Measurements from ENCODE around the gene API5. TPM values are rescaled to one million over a fixed set of nuclear protein-coding genes. Genes with fewer than 3 reads are reported as not detected.
"Not testable (repeated sequence)": the region's sequence is repeated elsewhere in the genome, so short reads cannot be mapped to it uniquely, and the experiment has no call there.

API5 gene
- total RNA-seq, 2 donors from 2014 or later: 149 to 166 TPM

DNA sequence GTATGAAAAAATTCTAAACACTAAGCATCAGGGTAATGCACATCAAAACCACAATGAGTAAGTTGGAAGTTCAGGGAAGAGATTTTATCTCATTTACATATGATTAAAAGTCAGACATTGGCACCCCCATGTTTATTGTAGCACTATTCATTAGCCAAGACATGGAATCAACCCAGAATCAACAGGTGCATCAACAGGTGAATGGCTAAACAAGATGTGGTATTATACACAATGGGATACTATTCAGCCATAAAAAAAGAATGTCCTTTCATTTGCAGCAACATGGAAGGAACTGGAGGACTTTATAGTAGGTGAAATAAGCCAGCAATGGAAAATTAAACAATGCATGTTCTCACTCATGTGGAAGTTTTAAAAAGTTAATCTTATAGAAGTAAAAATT, 29.4 kb downstream of the API5 start:
- H3K27ac Mint-ChIP-seq: no peak overlapping the region
- H3K4me1 Mint-ChIP-seq: no peaks in the 10 kb centered on the region
- H3K27ac ChIP-seq (ENCODE audit: low read depth, low read length): no peak overlapping the region
- H3K27me3 Mint-ChIP-seq (ENCODE audit: insufficient read depth): no peaks in the 10 kb centered on the region
- H3K9ac ChIP-seq (ENCODE audit: extremely low read depth, low read length, poor library complexity, severe bottlenecking): no peak overlapping the region
- DNase-seq: no peak
- H3K36me3 ChIP-seq (ENCODE audit: control insufficient read depth, insufficient read depth, low read length): peaks cover 65% of the 10 kb centered on the region
- peaks cover 8% of the 10 kb centered on the region for H3K9me3 ChIP-seq (ENCODE audit: control insufficient read depth, low read length)
- no peak overlapping the region for H3K4me3 ChIP-seq (ENCODE audit: low read length)
- no peaks in the 10 kb centered on the region for H3K4me1 ChIP-seq (ENCODE audit: control insufficient read depth, insufficient read depth, low read length)
- H3K9me3 Mint-ChIP-seq: peaks cover 7% of the 10 kb centered on the region
- peaks cover 66% of the 10 kb centered on the region for H3K36me3 Mint-ChIP-seq (ENCODE audit: low read depth)
- no peaks in the 10 kb centered on the region for H3K27me3 ChIP-seq (ENCODE audit: control insufficient read depth, insufficient read depth, low read length, poor library complexity, severe bottlenecking)
- H3K4me3 Mint-ChIP-seq: no peak overlapping the region
- TF ChIP-seq, protein P1, sequence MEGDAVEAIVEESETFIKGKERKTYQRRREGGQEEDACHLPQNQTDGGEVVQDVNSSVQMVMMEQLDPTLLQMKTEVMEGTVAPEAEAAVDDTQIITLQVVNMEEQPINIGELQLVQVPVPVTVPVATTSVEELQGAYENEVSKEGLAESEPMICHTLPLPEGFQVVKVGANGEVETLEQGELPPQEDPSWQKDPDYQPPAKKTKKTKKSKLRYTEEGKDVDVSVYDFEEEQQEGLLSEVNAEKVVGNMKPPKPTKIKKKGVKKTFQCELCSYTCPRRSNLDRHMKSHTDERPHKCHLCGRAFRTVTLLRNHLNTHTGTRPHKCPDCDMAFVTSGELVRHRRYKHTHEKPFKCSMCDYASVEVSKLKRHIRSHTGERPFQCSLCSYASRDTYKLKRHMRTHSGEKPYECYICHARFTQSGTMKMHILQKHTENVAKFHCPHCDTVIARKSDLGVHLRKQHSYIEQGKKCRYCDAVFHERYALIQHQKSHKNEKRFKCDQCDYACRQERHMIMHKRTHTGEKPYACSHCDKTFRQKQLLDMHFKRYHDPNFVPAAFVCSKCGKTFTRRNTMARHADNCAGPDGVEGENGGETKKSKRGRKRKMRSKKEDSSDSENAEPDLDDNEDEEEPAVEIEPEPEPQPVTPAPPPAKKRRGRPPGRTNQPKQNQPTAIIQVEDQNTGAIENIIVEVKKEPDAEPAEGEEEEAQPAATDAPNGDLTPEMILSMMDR (conservative IDR thresholded peaks at IDR 0.05): no peak

DNA sequence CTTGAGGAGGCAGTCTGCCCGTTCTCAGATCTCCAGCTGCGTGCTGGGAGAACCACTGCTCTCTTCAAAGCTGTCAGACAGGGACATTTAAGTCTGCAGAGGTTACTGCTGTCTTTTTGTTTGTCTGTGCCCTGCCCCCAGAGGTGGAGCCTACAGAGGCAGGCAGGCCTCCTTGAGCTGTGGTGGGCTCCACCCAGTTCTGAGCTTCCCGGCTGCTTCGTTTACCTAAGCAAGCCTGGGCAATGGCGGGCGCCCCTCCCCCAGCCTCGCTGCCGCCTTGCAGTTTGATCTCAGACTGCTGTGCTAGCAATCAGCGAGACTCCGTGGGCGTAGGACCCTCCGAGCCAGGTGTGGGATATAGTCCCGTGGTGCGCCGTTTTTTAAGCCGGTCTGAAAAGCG, 39.6 kb downstream of the API5 start:
- not testable (repeated sequence) for H3K27ac ChIP-seq (ENCODE audit: low read depth, low read length); H3K4me1 Mint-ChIP-seq; H3K4me3 ChIP-seq (ENCODE audit: low read length); H3K27me3 ChIP-seq (ENCODE audit: control insufficient read depth, insufficient read depth, low read length, poor library complexity, severe bottlenecking); H3K9me3 ChIP-seq (ENCODE audit: control insufficient read depth, low read length); DNase-seq; H3K4me1 ChIP-seq (ENCODE audit: control insufficient read depth, insufficient read depth, low read length); H3K36me3 ChIP-seq (ENCODE audit: control insufficient read depth, insufficient read depth, low read length); H3K27ac Mint-ChIP-seq; H3K36me3 Mint-ChIP-seq (ENCODE audit: low read depth); H3K9ac ChIP-seq (ENCODE audit: extremely low read depth, low read length, poor library complexity, severe bottlenecking)
- no CpG with 5 or more reads among the region's 17 CpGs for WGBS, 2 experiments (ENCODE audit: insufficient coverage in 1 of 2, insufficient read length in 1 of 2)
- peaks cover 13% of the 10 kb centered on the region for H3K27me3 Mint-ChIP-seq (ENCODE audit: insufficient read depth)
- H3K4me3 Mint-ChIP-seq: peak overlapping the region; percentile 58
- H3K9me3 Mint-ChIP-seq: peaks cover 13% of the 10 kb centered on the region

DNA sequence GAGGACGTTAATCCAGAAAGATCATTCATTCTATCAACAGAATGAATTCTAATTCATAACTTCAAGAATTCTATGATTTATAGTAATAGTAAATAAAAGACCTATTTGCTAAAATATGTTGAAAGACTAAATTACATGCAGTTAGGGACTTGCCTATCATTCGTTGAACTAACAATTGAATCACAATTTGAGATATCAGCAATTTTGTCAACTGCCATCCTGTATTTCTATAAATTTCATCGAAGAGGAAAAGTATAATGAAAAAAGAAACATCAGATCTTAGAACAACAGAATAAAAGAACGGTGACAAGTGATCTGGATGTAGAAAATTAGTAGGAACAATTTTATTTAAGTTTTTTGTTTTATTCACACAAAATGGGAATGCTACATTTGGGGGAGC, 42.5 kb downstream of the API5 start:
- Histone ChIP-seq H3K9me3 (ENCODE audit: control insufficient read depth, low read length) (no peaks in the 10 kb centered on the region), H3K4me3 (ENCODE audit: low read length) (no peak overlapping the region), H3K9ac (ENCODE audit: extremely low read depth, low read length, poor library complexity, severe bottlenecking) (no peak overlapping the region), H3K27me3 (ENCODE audit: control insufficient read depth, insufficient read depth, low read length, poor library complexity, severe bottlenecking) (no peaks in the 10 kb centered on the region), H3K4me1 (ENCODE audit: control insufficient read depth, insufficient read depth, low read length) (no peaks in the 10 kb centered on the region), H3K27ac (ENCODE audit: low read depth, low read length) (no peak overlapping the region), H3K36me3 (ENCODE audit: control insufficient read depth, insufficient read depth, low read length) (no peaks in the 10 kb centered on the region)
- H3K27ac Mint-ChIP-seq: no peak overlapping the region
- peaks cover 12% of the 10 kb centered on the region for H3K4me1 Mint-ChIP-seq
- no peak overlapping the region for H3K4me3 Mint-ChIP-seq
- H3K9me3 Mint-ChIP-seq: peaks cover 13% of the 10 kb centered on the region
- TF ChIP-seq, protein P1 (conservative IDR thresholded peaks at IDR 0.05): no peak
- no peaks in the 10 kb centered on the region for H3K36me3 Mint-ChIP-seq (ENCODE audit: low read depth)
- peaks cover 15% of the 10 kb centered on the region for H3K27me3 Mint-ChIP-seq (ENCODE audit: insufficient read depth)
- DNase-seq: no peak
- 100% methylated on average over 2 to 3 of the region's 4 CpGs for WGBS, 2 experiments (ENCODE audit: insufficient coverage in 1 of 2, insufficient read length in 1 of 2)

DNA sequence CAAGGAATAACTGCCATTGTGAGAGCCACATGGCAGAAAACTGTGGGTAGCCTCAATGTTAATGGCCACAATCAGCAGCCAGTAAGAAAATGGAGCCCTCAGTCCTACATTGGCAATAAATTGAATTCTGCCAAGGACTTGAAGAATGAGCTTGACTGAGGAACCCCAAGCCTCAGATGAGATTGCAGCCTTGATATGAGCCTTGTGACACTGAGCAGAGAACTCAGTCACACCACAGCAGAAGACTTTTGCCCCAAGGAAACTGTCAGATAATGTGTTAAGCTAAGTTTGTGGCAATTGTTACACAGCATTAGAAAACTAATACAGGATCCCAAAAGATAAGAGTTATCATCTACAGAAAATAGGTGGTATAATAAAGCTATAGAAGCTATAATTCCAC, 44.5 kb downstream of the API5 start:
- Mint-ChIP-seq H3K4me1 (peaks cover 27% of the 10 kb centered on the region), H3K36me3 (ENCODE audit: low read depth) (no peaks in the 10 kb centered on the region), H3K4me3 (no peak overlapping the region), H3K27me3 (ENCODE audit: insufficient read depth) (peaks cover 15% of the 10 kb centered on the region), H3K9me3 (peaks cover 13% of the 10 kb centered on the region), H3K27ac (no peak overlapping the region)
- TF ChIP-seq, protein P1 (conservative IDR thresholded peaks at IDR 0.05): no peak
- H3K27me3 ChIP-seq (ENCODE audit: control insufficient read depth, insufficient read depth, low read length, poor library complexity, severe bottlenecking): no peaks in the 10 kb centered on the region
- H3K27ac ChIP-seq (ENCODE audit: low read depth, low read length): no peak overlapping the region
- no peak overlapping the region for H3K9ac ChIP-seq (ENCODE audit: extremely low read depth, low read length, poor library complexity, severe bottlenecking)
- no peaks in the 10 kb centered on the region for H3K9me3 ChIP-seq (ENCODE audit: control insufficient read depth, low read length)
- H3K4me3 ChIP-seq (ENCODE audit: low read length): no peak overlapping the region
- no peaks in the 10 kb centered on the region for H3K36me3 ChIP-seq (ENCODE audit: control insufficient read depth, insufficient read depth, low read length)
- no peak for DNase-seq
- no peaks in the 10 kb centered on the region for H3K4me1 ChIP-seq (ENCODE audit: control insufficient read depth, insufficient read depth, low read length)
